ENCODE data around the gene RPS4Y1.

RPS4Y1 gene

GRCh38 chrY:2885880-2886279, 44.5 kb downstream of the RPS4Y1 start:
- DNase-seq = no peak

DNA sequence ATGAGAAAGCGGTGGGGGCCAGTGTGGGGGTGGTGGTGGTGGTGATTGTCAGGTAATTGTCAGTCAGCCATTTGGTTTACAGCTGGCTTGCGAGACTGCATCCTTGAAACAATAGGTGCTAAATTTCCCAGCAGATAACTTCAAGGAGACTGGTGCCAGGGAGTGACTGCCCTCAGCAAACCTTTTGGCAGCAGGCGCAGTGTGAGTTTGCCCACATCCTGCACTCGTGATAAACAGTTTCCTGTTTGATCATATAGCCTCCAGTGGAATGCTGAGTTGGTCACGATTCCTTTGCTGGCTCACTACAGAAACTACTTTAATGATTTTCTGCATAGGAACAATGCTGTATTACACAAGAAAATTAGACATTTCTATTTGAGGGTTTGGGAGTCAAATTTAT, 46.0 kb downstream of the RPS4Y1 start:
- no peak for DNase-seq

GRCh38 chrY:2887955-2888354, 46.6 kb downstream of the RPS4Y1 start:
- DNase-seq = no peak

DNA sequence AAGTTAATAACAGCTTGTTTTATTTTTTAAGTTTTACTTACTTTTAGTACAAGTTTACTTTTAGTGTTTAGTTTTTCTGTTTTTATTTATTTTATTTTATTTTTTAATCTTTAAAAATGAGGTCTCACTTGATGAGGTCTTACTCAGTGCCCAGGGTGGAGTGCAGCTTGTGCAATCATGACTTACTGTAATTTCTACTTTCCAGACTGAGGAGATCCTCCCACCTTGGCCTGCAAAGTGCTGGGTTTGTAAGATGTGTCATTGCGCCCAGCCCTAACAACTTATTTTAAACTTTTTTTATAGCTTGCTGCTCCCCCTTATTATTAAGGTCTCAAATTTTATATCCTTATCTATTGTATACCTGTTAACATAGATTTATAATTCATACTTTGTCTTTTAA, 52.1 kb downstream of the RPS4Y1 start:
- no peak for DNase-seq

DNA sequence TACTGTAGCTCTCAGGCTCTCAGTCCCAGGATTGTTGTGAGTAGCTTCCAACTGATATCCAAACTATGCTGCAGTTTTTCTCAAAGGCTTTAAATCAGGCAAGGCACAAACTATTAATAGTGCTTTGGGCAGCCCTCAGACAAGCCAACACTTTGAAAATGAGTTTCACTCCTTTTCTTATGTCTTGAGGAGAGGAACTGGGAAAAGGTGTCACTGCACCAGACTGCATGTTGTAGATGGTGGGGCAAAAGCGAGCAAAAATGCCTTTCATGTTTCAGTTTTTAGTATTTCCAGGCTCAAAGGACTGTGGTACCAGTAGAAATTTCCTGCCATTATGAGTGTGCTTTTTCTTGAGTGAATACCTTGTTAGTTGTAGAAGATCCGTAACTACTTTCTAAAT, 54.6 kb downstream of the RPS4Y1 start:
- DNase-seq = no peak

DNA sequence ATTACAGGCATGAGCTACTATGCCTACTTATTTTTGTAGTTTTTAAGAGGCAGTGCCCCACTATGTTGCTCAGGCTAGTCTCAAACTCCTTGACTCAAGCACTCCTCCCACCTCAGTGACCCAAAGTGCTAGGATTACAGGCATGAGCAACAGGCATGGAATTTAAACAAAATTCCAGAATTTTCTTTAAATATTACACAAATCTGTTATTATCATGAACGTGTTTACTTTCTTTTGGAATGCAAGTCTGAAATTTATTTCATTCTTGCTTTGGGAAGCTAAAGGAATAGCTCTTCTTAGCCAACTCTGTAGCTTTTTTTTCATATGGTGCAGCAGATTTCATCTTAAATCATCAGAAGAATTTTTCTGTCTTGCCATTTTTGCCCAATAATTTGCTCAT, 66.0 kb downstream of the RPS4Y1 start:
- DNase-seq = no peak

GRCh38 chrY:2913066-2913815, 71.8 kb downstream of the RPS4Y1 start:
- no peak for DNase-seq
